Pancreas (tissue), 10 donors: Measurements from ENCODE around the gene GAS7. TPM values are rescaled to one million over a fixed set of nuclear protein-coding genes. Genes with fewer than 3 reads are reported as not detected.

ENCODE experiments used
- ATAC-seq, 4 donors: fragments of 200-7000 bp; cut with Tn5 transposase; one replicate each; pipeline versions ENCODE4 v1.8.0 to v1.9.1; 2020; ENCODE audit warnings: mild to moderate bottlenecking in 4 of 4, moderate library complexity in 4 of 4
- DNase-seq, 6 donors: peaks; one replicate each; pipeline ENCODE4 v3.0.0-alpha.2; 2020
- FAIRE-seq: peaks from 2 replicates; lab custom pipeline; 2012; peaks lifted over from hg19 to GRCh38; lab: Jason Lieb, UNC
- H3K27ac ChIP-seq, 4 donors: fragments of 200-600 bp; sonication (generic); 1 replicate in 3 of 4; 2 replicates in 1 of 4; pipeline versions ENCODE4 v1.5.0 to v1.8.0; 2020
- H3K27me3 ChIP-seq, 4 donors: fragments of 200-600 bp; one replicate each; pipeline ENCODE4 v1.8.0; 2021
- H3K36me3 ChIP-seq, 3 donors: fragments of 200-600 bp; sonication (generic) in 1 of 3; one replicate each; pipeline versions ENCODE4 v1.5.0 to v1.8.0; 2020 to 2021
- H3K4me1 ChIP-seq, 3 donors: fragments of 200-600 bp; one replicate each; pipeline ENCODE4 v1.8.0; 2021
- H3K4me3 ChIP-seq, 4 donors: fragments of 200-600 bp; sonication (generic) in 2 of 4; one replicate each; pipeline versions ENCODE4 v1.5.0 to v1.8.0; 2020 to 2021
- H3K9me3 ChIP-seq, 4 donors: fragments of 200-600 bp; one replicate each; pipeline ENCODE4 v1.8.0; 2021
- WGBS, 2 donors: extraction: QIAGEN DNeasy Blood & Tissue Kit; methylation state at CpG; one replicate each; pipeline ENCODE4 v1.1.7; 2013; 5-methylcytosine and 5-hydroxymethylcytosine counted together
- intact Hi-C, 3 donors: fragments of 100-400 bp; cut with DNase I; formaldehyde crosslinking; loops; one replicate each; pipeline versions ENCODE4 v1.11.1 to v1.14.2; 2022
- polyA plus RNA-seq, 2 donors: library from polyadenylated mRNA; stranded (reverse); fragments of 200-250 nt; gene quantifications; one replicate each; pipeline ENCODE4 v1.2.3, GENCODE V29; 2013
- total RNA-seq, 6 donors: library from RNA; stranded (reverse); fragmentation: NEBNext Ultra II Directional in 4 of 6; extraction: Animal tissue kit (Norgen Biotek cat#: 25700) in 4 of 6; gene quantifications; one replicate each; pipeline versions ENCODE4 v1.2.1 to v1.2.4, GENCODE V29; 2021 to 2023
- TF ChIP-seq, protein P1 (sequence below), 4 donors: fragments of 200-600 bp; sonication (generic) in 3 of 4; IDR thresholded peaks; one replicate each; pipeline versions ENCODE4 v1.5.0 to v1.8.0; 2021; ENCODE audit warnings: antibody characterized with exemption in 4 of 4
- donor health status: healthy with polysubstance abuse.
- donor health status: DM: no; HTN: no; CAD: no; lungs with moderate emphysema.
- donor health status: DM: no; HTN: no; CAD: no.
- donor health status: control.
- donor health status: control.
- donor health status: Bipolar disorder and iron deficiency.
- donor health status: DM: yes; HTN: yes; CAD: no.
- donor health status: DM: no; HTN: no; CAD: no.
- donor health status: DM: no; HTN: no; CAD: no.
- donor health status: DM: yes; HTN: yes; CAD: no.

GAS7 gene
- total and polyA plus RNA-seq, 8 donors, result 1.9 to 22.9 (median 3.7) TPM

DNA sequence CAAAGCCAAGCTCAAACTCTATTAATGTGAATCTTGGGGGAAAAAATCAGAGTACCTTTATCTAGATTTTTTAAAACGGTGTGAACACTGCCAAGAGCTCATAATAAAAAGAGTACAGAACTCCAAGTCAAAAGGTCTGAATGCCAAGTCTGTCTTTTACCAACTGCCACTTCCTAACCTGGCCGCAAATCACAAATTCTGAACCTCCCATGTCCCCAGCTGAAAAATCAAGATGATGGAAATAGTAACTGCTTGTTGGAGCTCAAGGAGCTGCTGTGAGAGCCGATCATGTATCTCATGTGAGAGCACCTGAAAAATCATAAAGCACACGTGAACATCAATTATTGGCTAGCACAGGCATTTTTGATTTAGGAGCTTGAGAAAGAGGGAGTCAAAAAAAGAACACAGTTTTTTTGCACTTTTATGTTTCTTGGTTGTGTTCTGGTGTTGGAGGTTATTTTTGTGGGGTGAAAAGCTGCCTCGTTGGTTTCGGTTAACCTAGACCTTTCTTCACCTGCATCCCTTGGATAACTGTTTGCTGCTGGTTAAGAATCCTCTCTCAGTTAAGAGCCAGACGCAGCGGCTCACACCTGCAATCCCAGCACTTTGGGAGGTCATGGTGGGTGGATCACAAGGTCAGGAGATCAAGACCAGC is 50.5 kb downstream of the GAS7 start:
- FAIRE-seq, result no peak
- 60 to 69% methylated on average over 8 of the region's 8 CpGs for WGBS, 2 donors
- intact Hi-C loops, result no loop called here

DNA sequence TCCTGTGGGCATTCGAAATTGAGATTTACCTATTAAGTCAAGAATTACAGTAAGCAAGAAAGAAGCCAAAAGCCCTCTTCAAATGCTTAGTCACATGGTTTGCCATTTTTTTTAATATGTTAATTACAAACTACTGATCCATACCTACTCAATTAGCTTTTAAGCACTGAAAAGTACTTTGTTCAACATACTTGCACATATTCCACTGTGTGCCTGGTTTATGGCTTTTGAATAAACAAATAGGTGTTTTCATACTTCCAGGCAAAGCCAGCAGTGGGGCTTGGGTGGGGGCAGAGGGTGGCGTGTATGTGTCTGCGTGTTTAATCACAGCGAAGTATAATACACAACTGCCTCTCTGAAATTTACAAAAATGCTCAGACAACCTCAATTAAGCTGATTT is 51.4 kb downstream of the GAS7 start:
- no peaks in the 10 kb centered on the region for H3K9me3 ChIP-seq
- TF ChIP-seq, protein P1, sequence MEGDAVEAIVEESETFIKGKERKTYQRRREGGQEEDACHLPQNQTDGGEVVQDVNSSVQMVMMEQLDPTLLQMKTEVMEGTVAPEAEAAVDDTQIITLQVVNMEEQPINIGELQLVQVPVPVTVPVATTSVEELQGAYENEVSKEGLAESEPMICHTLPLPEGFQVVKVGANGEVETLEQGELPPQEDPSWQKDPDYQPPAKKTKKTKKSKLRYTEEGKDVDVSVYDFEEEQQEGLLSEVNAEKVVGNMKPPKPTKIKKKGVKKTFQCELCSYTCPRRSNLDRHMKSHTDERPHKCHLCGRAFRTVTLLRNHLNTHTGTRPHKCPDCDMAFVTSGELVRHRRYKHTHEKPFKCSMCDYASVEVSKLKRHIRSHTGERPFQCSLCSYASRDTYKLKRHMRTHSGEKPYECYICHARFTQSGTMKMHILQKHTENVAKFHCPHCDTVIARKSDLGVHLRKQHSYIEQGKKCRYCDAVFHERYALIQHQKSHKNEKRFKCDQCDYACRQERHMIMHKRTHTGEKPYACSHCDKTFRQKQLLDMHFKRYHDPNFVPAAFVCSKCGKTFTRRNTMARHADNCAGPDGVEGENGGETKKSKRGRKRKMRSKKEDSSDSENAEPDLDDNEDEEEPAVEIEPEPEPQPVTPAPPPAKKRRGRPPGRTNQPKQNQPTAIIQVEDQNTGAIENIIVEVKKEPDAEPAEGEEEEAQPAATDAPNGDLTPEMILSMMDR (IDR thresholded peaks at IDR 0.05), result no peak
- H3K27ac ChIP-seq, result no peak overlapping the region
- ATAC-seq, result no peak
- H3K4me3 ChIP-seq, result no peak overlapping the region
- no peaks in the 10 kb centered on the region for H3K36me3 ChIP-seq
- intact Hi-C loops, result no loop called here
- DNase-seq, result no peak
- no peak for FAIRE-seq
- no peaks in the 10 kb centered on the region for H3K4me1 ChIP-seq
- WGBS, 2 donors, result 65 to 69% methylated on average over 4 of the region's 4 CpGs
- no peaks in the 10 kb centered on the region for H3K27me3 ChIP-seq

More for the DNA sequence above, 50.5 kb downstream of the GAS7 start:
- TF ChIP-seq, protein P1 (IDR thresholded peaks at IDR 0.05), result no peak
- no peak for DNase-seq
- Histone ChIP-seq H3K4me3 (no peak overlapping the region), H3K27me3 (no peaks in the 10 kb centered on the region), H3K4me1 (no peaks in the 10 kb centered on the region), H3K9me3 (no peaks in the 10 kb centered on the region), H3K27ac (no peak overlapping the region), H3K36me3 (no peaks in the 10 kb centered on the region)
- ATAC-seq, result no peak

DNA sequence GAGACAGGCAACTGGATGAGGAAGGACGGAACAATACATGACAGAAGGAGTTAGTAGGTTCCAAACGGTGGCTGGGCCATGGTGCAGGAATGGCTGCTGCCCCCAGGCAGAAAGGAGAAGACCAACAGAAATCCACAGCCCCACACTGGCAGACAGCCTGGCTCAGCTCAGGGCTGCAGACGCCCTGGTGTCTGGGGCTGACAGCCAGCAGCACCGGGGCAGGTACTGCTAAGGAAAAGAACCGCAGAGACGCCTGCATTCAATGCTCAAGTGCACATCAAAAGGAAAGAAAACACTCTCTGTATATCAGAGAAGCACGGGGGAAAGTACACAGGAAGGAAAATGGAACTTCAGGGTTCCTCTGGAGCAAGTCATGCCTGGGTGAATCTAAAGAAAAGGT is 53.4 kb downstream of the GAS7 start:
- WGBS, 2 donors, result 52 to 68% methylated on average over 7 of the region's 7 CpGs
- H3K4me3 ChIP-seq, result no peak overlapping the region
- DNase-seq, result no peak
- no peak overlapping the region for H3K27ac ChIP-seq
- ATAC-seq, result no peak
- intact Hi-C loops, result no loop called here
- no peaks in the 10 kb centered on the region for H3K27me3 ChIP-seq
- no peaks in the 10 kb centered on the region for H3K36me3 ChIP-seq
- H3K9me3 ChIP-seq, result no peaks in the 10 kb centered on the region
- TF ChIP-seq, protein P1 (IDR thresholded peaks at IDR 0.05), result no peak
- no peaks in the 10 kb centered on the region for H3K4me1 ChIP-seq
- no peak for FAIRE-seq

DNA sequence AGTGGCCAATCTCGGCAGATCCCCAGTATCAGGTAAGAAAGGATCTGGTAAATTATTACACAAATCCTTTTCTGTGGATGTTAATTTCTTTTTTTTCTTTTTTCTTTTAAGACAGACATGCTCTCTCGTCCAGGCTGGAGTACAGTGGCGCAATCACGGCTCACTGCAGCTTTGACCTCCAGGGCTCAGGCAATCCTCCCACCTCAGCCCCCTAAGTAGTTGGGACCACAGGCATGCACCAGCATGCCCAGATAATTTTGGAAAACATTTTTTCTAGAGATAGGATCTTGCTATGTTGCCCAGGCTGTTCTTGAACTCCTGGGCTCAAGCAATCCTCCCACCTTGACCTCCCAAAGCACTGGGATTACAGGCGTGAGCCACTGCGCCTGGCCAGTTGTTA is 54.0 kb downstream of the GAS7 start:
- FAIRE-seq (no peak), DNase-seq (no peak), ATAC-seq (no peak)
- H3K9me3 ChIP-seq, result no peaks in the 10 kb centered on the region
- intact Hi-C loops, result no loop called here
- no peaks in the 10 kb centered on the region for H3K36me3 ChIP-seq
- 76% methylated on average over 6 of the region's 6 CpGs for WGBS, 2 donors
- H3K4me3 ChIP-seq, result no peak overlapping the region
- H3K27ac ChIP-seq, result no peak overlapping the region
- H3K27me3 ChIP-seq, result no peaks in the 10 kb centered on the region
- no peaks in the 10 kb centered on the region for H3K4me1 ChIP-seq
- TF ChIP-seq, protein P1 (IDR thresholded peaks at IDR 0.05), result no peak

DNA sequence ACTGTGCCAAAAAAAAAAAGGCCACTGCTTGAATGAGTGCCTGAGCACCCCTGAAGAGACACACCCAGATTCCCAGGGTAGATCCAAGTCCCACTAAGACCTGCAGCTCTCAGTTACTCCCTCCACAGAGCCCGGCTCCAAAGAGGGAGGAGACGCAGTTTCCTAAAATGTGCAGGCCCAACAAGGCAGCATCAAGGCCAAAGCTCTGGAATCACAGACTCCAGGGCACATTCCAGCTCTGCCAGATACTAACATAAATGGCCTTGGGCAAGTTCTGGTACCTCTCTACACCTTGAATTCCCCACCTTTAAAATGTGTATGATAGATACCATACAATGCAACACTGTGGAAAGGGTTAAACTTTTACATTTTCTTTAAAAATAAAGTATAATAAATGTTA is 57.0 kb downstream of the GAS7 start:
- no peaks in the 10 kb centered on the region for H3K36me3 ChIP-seq
- WGBS, 2 donors, result 77 to 81% methylated on average over 2 of the region's 2 CpGs
- H3K27ac ChIP-seq, result no peak overlapping the region
- intact Hi-C loops, result no loop called here
- H3K9me3 ChIP-seq, result no peaks in the 10 kb centered on the region
- H3K4me3 ChIP-seq, result no peak overlapping the region
- H3K4me1 ChIP-seq, result no peaks in the 10 kb centered on the region
- no peaks in the 10 kb centered on the region for H3K27me3 ChIP-seq
- ATAC-seq, result no peak
- TF ChIP-seq, protein P1 (IDR thresholded peaks at IDR 0.05), result no peak
- DNase-seq, result no peak
- no peak for FAIRE-seq
